Testis (tissue), 2 donors: ENCODE results near the gene SPSB1.

Experiments used
- POLR2A ChIP-seq: fragments of 450-650 bp; IDR thresholded peaks from one replicate; pipeline ENCODE4 v1.6.1; 2017; ENCODE audit warnings: antibody characterized with exemption, mild to moderate bottlenecking, moderate library complexity
- TF ChIP-seq, protein P1 (sequence below), 3 experiments: fragments of 450-650 bp in 2 of 3; fragments of 200-600 bp in 1 of 3; sonication (generic) in 1 of 3; IDR thresholded peaks; one replicate each; pipeline ENCODE4 v1.5.1; 2016 to 2019; ENCODE audit warnings: antibody characterized with exemption in 3 of 3, mild to moderate bottlenecking in 2 of 3, moderate library complexity in 1 of 3

DNA sequence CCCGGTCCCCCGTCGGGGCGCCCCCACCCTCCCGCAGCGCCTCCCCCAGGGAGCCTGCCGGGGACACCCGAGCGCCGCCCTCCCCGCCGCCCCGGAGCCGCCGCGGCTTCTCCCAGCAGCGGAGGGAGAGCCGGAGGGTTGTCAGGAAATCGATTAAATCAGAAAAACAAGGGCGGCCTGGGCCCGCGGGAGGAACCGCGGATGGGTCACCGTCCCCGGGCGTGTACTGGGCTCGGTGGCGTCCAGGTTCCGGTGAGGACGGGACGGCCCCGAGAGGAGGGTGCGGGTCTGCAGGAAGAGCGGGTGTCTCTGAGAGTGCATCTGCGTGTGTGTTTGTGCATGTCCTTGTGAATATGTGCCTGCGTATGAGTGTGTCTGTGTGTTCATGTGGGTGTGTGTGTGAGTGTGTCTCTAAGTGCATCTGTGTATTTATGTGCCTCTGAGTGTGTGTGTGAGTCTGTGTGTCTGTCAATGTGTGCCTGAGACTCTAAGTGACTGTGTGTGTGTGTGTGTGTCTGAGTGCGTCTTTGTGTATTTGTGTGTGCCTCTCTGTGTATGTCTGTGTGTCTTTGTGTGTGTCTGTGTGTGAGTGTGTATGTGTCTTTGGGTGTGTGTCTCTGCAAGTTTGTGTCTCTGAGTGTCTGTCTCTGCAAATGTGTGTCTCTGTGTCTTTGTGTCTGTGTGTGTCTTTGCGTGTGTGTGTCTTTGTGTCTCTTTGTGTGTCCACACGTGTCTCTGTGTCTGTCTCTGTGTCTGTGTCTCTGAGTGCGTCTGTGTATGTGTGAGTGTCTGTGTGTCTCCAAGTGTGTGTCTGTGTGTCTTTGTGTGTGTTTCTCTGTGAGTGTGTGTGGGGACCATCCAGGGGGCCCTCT is 1.1 kb downstream of the SPSB1 start:
- TF ChIP-seq POLR2A = no peak
- TF ChIP-seq, protein P1, sequence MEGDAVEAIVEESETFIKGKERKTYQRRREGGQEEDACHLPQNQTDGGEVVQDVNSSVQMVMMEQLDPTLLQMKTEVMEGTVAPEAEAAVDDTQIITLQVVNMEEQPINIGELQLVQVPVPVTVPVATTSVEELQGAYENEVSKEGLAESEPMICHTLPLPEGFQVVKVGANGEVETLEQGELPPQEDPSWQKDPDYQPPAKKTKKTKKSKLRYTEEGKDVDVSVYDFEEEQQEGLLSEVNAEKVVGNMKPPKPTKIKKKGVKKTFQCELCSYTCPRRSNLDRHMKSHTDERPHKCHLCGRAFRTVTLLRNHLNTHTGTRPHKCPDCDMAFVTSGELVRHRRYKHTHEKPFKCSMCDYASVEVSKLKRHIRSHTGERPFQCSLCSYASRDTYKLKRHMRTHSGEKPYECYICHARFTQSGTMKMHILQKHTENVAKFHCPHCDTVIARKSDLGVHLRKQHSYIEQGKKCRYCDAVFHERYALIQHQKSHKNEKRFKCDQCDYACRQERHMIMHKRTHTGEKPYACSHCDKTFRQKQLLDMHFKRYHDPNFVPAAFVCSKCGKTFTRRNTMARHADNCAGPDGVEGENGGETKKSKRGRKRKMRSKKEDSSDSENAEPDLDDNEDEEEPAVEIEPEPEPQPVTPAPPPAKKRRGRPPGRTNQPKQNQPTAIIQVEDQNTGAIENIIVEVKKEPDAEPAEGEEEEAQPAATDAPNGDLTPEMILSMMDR (IDR thresholded peaks at IDR 0.05) = no peak
